ENCODE data around the gene INPP4B. TPM values are rescaled to one million over a fixed set of nuclear protein-coding genes. Genes with fewer than 3 reads are reported as not detected.

INPP4B gene
- total RNA-seq, 1 donor from 2014 or later = 143 TPM

- peak; percentile 56 for DNase-seq (ENCODE audit: low read depth)
Measured at GRCh38 chr4:142383354-142383753, 462.7 kb downstream of the INPP4B start.

GRCh38 chr4:142380052-142380602 is 466.0 kb downstream of the INPP4B start:
- DNase-seq (ENCODE audit: low read depth) = no peak

GRCh38 chr4:142379277-142380051 is 466.6 kb downstream of the INPP4B start:
- peak; percentile 69 for DNase-seq (ENCODE audit: low read depth)

DNA sequence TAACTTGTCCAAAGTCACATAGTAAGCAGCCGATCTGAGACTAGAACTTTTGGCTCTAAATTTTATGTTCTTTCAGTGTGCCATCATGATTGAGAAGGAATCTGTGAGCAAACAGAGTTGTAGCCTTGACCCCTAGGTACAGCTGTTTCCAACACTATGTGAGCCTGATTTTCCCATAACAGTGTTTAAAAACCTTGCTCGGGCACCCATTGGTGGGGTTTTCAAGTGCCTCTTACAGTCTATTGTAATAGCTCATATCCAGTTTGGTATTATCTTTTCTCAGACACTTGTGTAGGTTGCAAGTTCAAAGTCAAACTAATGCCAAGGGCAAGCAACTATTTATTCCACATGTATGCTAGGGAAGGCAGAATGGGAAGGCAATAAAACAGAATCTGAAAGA is 467.9 kb downstream of the INPP4B start:
- DNase-seq (ENCODE audit: low read depth) = no peak

- no peak for DNase-seq (ENCODE audit: low read depth)
Measured at GRCh38 chr4:142377342-142378091, 468.6 kb downstream of the INPP4B start.

DNA sequence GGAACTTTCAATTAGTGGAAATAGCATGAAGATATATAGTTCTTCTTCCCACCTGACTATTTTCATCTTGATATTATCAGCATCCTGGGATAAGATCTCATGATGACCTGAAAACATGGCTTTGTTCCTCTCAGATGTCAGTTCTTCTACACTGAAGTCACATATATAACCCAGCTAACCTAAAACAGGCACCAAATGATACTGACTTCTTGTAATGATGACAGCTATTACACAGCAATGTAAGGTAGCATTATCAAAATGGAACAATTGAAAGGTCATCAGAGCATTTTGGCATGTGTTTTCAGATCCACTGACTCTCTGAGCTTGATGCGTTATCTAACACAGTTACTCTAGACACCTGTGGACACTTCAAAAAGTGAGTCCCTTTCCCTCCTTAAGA is 469.9 kb downstream of the INPP4B start:
- DNase-seq (ENCODE audit: low read depth) = no peak

DNA sequence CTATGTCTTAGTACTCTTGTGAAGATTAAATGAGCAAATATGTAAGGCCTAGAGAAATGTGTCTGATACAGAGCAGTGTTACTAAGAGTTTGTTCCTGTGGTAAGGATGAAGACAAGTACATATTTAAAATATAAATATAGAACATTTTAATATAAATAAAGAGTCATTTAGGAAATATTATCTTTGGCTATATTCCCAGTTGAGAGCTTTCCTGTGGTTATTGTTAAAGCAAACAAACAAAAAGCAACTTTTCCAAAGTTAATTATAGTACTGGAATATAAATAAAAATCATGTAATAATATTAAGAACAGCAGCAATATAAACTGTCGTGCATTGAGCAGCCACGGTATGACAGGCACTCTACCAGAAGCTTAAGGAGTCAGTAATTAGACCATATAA is 472.5 kb downstream of the INPP4B start:
- DNase-seq (ENCODE audit: low read depth) = no peak

- no peak for DNase-seq (ENCODE audit: low read depth)
Measured at GRCh38 chr4:142372530-142373260, 473.4 kb downstream of the INPP4B start.

DNA sequence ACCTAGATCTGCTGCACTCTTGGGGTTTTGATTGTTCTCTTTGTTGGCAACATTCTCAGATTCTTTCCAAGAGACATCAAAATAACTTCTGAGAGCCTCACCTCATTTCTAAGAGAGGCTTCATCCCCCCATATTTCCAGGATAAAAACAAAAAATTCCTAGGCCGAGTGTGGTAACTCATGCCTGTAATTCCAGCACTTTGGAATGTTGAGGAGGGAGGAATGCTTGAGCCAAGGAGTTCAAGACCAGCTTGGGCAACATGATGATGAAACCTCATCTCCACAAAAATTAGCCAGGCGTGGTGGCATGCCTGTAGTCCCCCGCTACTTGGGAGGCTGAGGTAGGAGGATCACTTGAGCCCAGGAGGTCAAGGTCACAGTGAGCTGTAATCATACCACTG is 477.0 kb downstream of the INPP4B start:
- DNase-seq (ENCODE audit: low read depth) = no peak

GRCh38 chr4:142367418-142368180 is 478.5 kb downstream of the INPP4B start:
- DNase-seq (ENCODE audit: low read depth) = no peak

- DNase-seq (ENCODE audit: low read depth) = no peak
Measured at GRCh38 chr4:142366769-142367181, 479.3 kb downstream of the INPP4B start.

DNA sequence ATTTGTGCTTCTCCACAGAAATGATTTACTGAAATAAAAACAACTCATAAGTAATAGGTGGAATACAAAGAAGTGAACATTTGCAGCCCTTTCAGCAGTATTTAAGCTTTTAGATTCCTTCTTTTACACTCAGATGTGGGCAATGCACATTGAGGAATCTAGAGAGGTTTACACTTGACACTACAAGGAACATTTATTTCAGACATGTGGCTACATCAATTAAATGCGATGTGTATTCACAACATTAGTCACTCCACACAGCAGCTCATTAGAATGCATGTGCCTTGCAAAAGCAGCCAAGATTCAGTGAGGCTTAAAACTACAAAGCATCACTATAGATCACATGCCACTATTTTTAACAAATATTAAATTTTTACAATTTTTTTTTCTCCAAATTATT is 480.7 kb downstream of the INPP4B start:
- DNase-seq (ENCODE audit: low read depth) = no peak

- no peak for DNase-seq (ENCODE audit: low read depth)
Measured at GRCh38 chr4:142363686-142364085, 482.4 kb downstream of the INPP4B start.

GRCh38 chr4:142361981-142362380 is 484.1 kb downstream of the INPP4B start:
- DNase-seq (ENCODE audit: low read depth) = no peak

DNA sequence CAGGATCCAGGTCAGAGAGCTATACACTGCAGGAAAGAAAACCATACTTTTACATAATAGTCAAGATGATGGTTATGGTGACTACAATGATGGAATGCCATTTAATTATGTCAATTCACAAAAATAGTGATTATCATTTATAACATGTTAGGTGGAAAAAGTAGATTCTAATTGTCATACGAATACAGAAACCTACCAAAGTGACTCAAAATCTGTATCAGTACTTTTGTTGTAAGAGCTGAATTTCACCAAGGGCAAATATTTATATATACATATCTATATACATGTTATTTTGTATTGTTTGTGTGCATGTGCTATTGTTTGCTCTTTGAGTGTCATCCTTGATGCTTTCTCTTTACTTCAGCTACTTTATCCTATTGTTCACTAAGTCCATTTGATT is 485.4 kb downstream of the INPP4B start:
- DNase-seq (ENCODE audit: low read depth) = no peak

- no peak for DNase-seq (ENCODE audit: low read depth)
Measured at GRCh38 chr4:142358656-142359055, 487.4 kb downstream of the INPP4B start.

DNA sequence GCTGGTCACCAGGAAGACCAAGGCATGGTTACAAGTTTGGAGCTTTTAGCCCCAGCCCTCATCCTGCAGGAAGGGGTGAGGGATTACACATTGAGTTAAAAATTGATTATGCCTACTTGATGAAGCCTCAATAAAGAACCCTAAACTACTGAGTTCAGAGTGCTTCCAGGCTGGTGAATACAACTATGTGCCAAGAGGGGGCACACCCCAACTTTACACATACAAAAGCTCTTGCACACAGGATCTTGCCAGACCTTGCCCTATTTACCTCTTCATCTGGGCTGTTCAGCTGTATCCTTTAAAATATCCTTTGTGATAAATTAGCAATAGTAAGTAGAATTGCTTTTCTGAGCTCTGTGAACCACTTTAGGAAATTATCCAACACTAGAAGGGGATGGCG is 489.3 kb downstream of the INPP4B start:
- DNase-seq (ENCODE audit: low read depth) = no peak

DNA sequence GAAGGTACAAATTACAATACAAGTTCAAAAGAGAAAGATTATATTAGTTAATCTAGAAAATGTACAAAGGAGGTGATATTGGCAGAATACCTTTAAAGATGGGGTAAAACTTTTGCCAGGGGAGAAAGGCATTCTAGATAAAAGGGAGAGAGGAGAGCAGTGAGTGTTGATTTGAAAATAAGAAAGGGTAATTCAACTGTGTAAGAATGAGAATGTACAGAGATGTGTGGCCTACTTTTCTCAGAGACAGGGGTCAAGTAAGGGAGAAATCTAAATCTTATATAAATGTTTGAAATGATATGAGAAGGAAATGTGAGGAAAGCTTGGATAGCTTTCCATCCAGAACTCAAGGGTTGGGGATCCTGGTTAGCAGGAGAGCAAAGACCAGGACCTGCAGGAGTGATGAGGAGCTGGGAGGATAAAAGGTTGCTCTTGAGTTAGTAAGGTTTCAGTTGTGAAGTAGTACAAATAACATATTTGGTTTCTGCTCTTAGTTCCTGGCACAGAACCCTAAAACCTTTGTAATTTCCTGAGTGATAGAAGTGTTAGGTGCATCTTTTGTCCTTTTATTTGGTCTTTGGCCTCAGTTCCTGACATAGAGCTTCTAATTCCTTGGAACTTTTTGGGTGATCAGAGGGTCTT is 489.9 kb downstream of the INPP4B start:
- no peak for DNase-seq (ENCODE audit: low read depth)

- no peak for DNase-seq (ENCODE audit: low read depth)
Measured at GRCh38 chr4:142355421-142355930, 490.6 kb downstream of the INPP4B start.

- DNase-seq (ENCODE audit: low read depth) = no peak
Measured at GRCh38 chr4:142354794-142355420, 491.2 kb downstream of the INPP4B start.

All from myocyte (in vitro differentiated cells).